Vagina (tissue), 2 donors: Measurements from ENCODE around the gene ZNF185.

Experiments
- CTCF ChIP-seq, 3 experiments: fragments of 450-650 bp in 2 of 3; fragments of 200-600 bp in 1 of 3; sonication (generic) in 1 of 3; IDR thresholded peaks; one replicate each; pipeline ENCODE4 v1.5.1; 2017 to 2019; ENCODE audit warnings: antibody characterized with exemption in 3 of 3, mild to moderate bottlenecking in 2 of 3, moderate library complexity in 2 of 3
- POLR2A ChIP-seq, 2 donors: fragments of 450-650 bp; IDR thresholded peaks; one replicate each; pipeline ENCODE4 v1.6.1; 2017; ENCODE audit warnings: antibody characterized with exemption in 2 of 2, mild to moderate bottlenecking in 2 of 2, moderate library complexity in 2 of 2

- no peak for TF ChIP-seq CTCF (IDR thresholded peaks at IDR 0.05)
- TF ChIP-seq POLR2A (IDR thresholded peaks at IDR 0.05): no peak
These were observed 14.2 kb downstream of the ZNF185 start for GRCh38 chrX:152912106-152912505.
